HEK293 (cell line): ENCODE data around the gene P4HA1.

Source experiments
- CTCF ChIA-PET: fragments of 350-600 bp; formaldehyde crosslinking; extraction: SDS; loops from one replicate; lab custom pipeline; 2021; ENCODE audit warnings: antibody characterized with exemption; lab: Yijun Ruan, JAX
- POLR2A ChIA-PET: fragments of 300-600 bp; formaldehyde crosslinking; extraction: SDS; loops from one replicate; lab custom pipeline; 2020; ENCODE audit warnings: antibody characterized with exemption, inconsistent platforms; lab: Yijun Ruan, JAX
- H3K27ac ChIP-seq: fragments of 200-500 bp; sonication (Bioruptor generic); 2 replicates; pipeline ENCODE4 v1.5.1; 2014; ENCODE audit warnings: low read depth, low read length, control low read depth, inconsistent platforms; ENCODE audit errors: extremely low read depth
- H3K36me3 ChIP-seq, 2 experiments: fragments of 200-500 bp in 1 of 2; sonication (Bioruptor generic) in 1 of 2; 1 replicate in 1 of 2; 2 replicates in 1 of 2; pipeline ENCODE4 v1.5.1; 2014 to 2017; ENCODE audit warnings: inconsistent platforms in 2 of 2, low read length in 2 of 2; ENCODE audit not compliant: control insufficient read depth in 2 of 2, insufficient read depth in 1 of 2
- H3K4me1 ChIP-seq: fragments of 200-500 bp; sonication (Bioruptor generic); 2 replicates; pipeline ENCODE4 v1.5.1; 2014; ENCODE audit warnings: mild to moderate bottlenecking, low read length, inconsistent platforms; ENCODE audit not compliant: control insufficient read depth, insufficient read depth
- H3K4me3 ChIP-seq: 2 replicates; pipeline ENCODE4 v1.5.1; 2011; ENCODE audit warnings: low read depth, mild to moderate bottlenecking, control low read depth, low read length, moderate library complexity
- H3K9me3 ChIP-seq: fragments of 200-500 bp; sonication (Bioruptor generic); 2 replicates; pipeline ENCODE4 v1.5.1; 2014; ENCODE audit warnings: low read depth, low read length, inconsistent platforms; ENCODE audit not compliant: control insufficient read depth, insufficient read depth
- HOXA7 ChIP-seq: sonication (generic); formaldehyde crosslinking; IDR thresholded peaks from 2 replicates; pipeline ENCODE4 v1.8.1; 2022; ENCODE audit warnings: missing genetic modification reagents, borderline replicate concordance
- KLF1 ChIP-seq: fragments of 450-650 bp; formaldehyde crosslinking; IDR thresholded peaks from 2 replicates; pipeline ENCODE4 v1.5.1; 2016; ENCODE audit warnings: missing biosample characterization, missing genetic modification characterization
- MEIS1 ChIP-seq: sonication (generic); formaldehyde crosslinking; IDR thresholded peaks from 2 replicates; pipeline ENCODE4 v1.8.1; 2022; ENCODE audit warnings: missing genetic modification reagents, mild to moderate bottlenecking, borderline replicate concordance
- PRDM4 ChIP-seq: fragments of 450-650 bp; formaldehyde crosslinking; IDR thresholded peaks from 2 replicates; pipeline ENCODE4 v1.5.1; 2017; ENCODE audit warnings: missing biosample characterization, missing genetic modification characterization
- PRDM6 ChIP-seq: fragments of 450-650 bp; formaldehyde crosslinking; IDR thresholded peaks from 2 replicates; pipeline ENCODE4 v1.5.1; 2017; ENCODE audit warnings: missing biosample characterization, missing genetic modification characterization
- SCRT1 ChIP-seq: fragments of 450-650 bp; formaldehyde crosslinking; IDR thresholded peaks from 2 replicates; pipeline ENCODE4 v1.5.1; 2016; ENCODE audit warnings: missing biosample characterization, missing genetic modification characterization, borderline replicate concordance
- YY2 ChIP-seq: fragments of 450-650 bp; formaldehyde crosslinking; IDR thresholded peaks from 2 replicates; pipeline ENCODE4 v1.5.1; 2016; ENCODE audit warnings: missing biosample characterization, missing genetic modification characterization
- ZBTB26 ChIP-seq: fragments of 450-650 bp; formaldehyde crosslinking; optimal IDR thresholded peaks from 2 replicates; pipeline ENCODE3; 2016; ENCODE audit warnings: missing biosample characterization, mild to moderate bottlenecking, missing genetic modification characterization
- ZNF202 ChIP-seq: fragments of 450-650 bp; formaldehyde crosslinking; IDR thresholded peaks from 2 replicates; pipeline ENCODE4 v1.5.1; 2016; ENCODE audit warnings: missing biosample characterization, missing genetic modification characterization, borderline replicate concordance
- ZNF26 ChIP-seq: fragments of 450-650 bp; formaldehyde crosslinking; IDR thresholded peaks from 2 replicates; pipeline ENCODE4 v1.5.1; 2016; ENCODE audit warnings: missing biosample characterization, missing genetic modification characterization
- ZNF362 ChIP-seq: fragments of 450-650 bp; formaldehyde crosslinking; IDR thresholded peaks from 2 replicates; pipeline ENCODE4 v1.5.1; 2016; ENCODE audit warnings: missing biosample characterization, missing genetic modification characterization
- ZNF560 ChIP-seq: fragments of 450-650 bp; formaldehyde crosslinking; IDR thresholded peaks from 2 replicates; pipeline ENCODE4 v1.5.1; 2017; ENCODE audit warnings: missing biosample characterization, missing genetic modification characterization, borderline replicate concordance
- ZSCAN18 ChIP-seq: fragments of 450-650 bp; formaldehyde crosslinking; IDR thresholded peaks from 2 replicates; pipeline ENCODE4 v1.5.1; 2016; ENCODE audit warnings: missing biosample characterization, missing genetic modification characterization
- ZXDB ChIP-seq: fragments of 450-650 bp; formaldehyde crosslinking; IDR thresholded peaks from 2 replicates; pipeline ENCODE4 v1.5.1; 2016; ENCODE audit warnings: missing biosample characterization, missing genetic modification characterization

The P4HA1 gene

GRCh38 chr10:73095481-73096021, 1.1 kb downstream of the P4HA1 start (continued):
- TF ChIP-seq YY2 (tag by site-specific recombination) (no peak), SCRT1 (tag by site-specific recombination) (no peak), ZNF202 (tag by site-specific recombination) (no peak), ZBTB26 (no peak), ZNF26 (no peak), MEIS1 (CRISPR knock-in tag) (no peak), ZSCAN18 (tag by site-specific recombination) (no peak), HOXA7 (CRISPR knock-in tag) (no peak), PRDM4 (tag by site-specific recombination) (peak; percentile 97), KLF1 (tag by site-specific recombination) (no peak), ZXDB (tag by site-specific recombination) (0 out of 2 replicates have a peak, but pooled peaks have one; percentile 4)

GRCh38 chr10:73094986-73095480, 1.6 kb downstream of the P4HA1 start:
- H3K36me3 ChIP-seq = peaks cover 0 to 3% of the 10 kb centered on the region in 2 experiments; a peak in 2 of 3 replicates
- H3K9me3 ChIP-seq = no peaks in the 10 kb centered on the region
- TF ChIP-seq PRDM6 = peak; percentile 88
- TF ChIP-seq ZNF362 (tag by site-specific recombination) = peak; percentile 98
- TF ChIP-seq ZNF560 (tag by site-specific recombination) = no peak
- 0 out of 2 replicates have a peak, but pooled peaks have one; percentile 21 for TF ChIP-seq ZXDB (tag by site-specific recombination)
- H3K4me3 ChIP-seq = peak overlapping the region; percentile 82
- CTCF ChIA-PET = interaction anchor here (0.6 to 4.2 kb wide), 8 partner anchors 11 to 1779 kb away, joined by 3 to 40 read pairs (median 4); partner anchors contain the start of gene NUDT13
- no peaks in the 10 kb centered on the region; the same call in 1 of the 2 replicates for H3K4me1 ChIP-seq
- H3K27ac ChIP-seq = peak overlapping the region; percentile 90; the same call in 1 of the 2 replicates
- POLR2A ChIA-PET = interaction anchor here (0.6 to 2.9 kb wide), 8 partner anchors 12 to 740 kb away, joined by 3 to 52 read pairs (median 5); partner anchors contain the start of genes DNAJB12, DNAJC9, ECD and FAM149B1
